LNCaP clone FGC (cell line): ENCODE data around the gene GAB4.
"Not testable (repeated sequence)": the region's sequence is repeated elsewhere in the genome, so short reads cannot be mapped to it uniquely, and the experiment has no call there.

Source experiments
- DNase-seq: peaks from one replicate; pipeline ENCODE4 v3.0.0-alpha.2; 2011; ENCODE audit warnings: low read depth
- H3K4me3 ChIP-seq: 2 replicates; pipeline ENCODE4 v1.5.1; 2011; ENCODE audit warnings: mild to moderate bottlenecking, low read depth, low read length, control low read depth
- CTCF ChIP-seq: IDR thresholded peaks from 2 replicates; pipeline ENCODE4 v1.5.1; 2012; ENCODE audit warnings: mild to moderate bottlenecking; ENCODE audit not compliant: control insufficient read depth, insufficient read depth; ENCODE audit errors: extremely low read depth

The GAB4 gene

DNA sequence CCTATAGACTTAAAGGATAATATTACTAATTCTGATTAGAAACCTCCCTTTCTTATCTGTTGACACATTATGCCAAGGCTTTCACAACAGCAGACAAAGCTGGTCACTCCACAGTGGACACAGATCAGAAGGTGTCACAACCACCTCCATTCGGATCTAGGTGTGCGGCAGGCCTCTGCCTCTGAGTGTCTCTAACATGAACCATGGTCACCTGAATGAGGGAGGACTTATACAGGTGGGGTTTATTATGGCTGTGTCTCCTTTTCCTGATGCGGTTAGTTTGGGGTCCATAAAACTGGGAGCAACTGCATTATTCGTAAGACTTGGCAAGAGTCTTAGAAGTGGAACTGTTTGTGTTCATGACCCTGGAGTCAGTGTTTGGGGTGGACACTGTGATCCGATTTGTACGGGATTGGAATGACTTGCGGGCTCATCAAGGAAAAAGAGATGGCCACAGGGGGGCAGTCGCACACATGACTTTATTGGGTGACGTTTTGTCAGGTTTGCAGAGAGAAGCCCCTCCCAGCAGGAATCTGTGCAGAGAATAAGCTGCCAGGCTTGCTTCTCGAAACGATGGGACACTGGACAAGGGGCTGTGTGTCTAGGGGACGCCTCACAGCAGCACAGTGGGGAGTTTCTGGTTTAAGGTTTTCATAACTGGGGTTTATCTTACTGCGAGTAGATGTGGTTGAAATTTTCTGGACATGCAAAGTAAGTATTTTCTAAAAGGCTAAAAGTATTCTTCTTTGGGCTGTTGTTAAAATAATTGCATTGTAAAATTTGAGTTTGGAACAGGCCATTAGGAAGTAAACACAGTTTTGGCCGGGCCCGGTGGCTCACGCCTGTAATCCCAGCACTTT lies 90.6 kb downstream of the GAB4 start:
- H3K4me3 ChIP-seq = no peak overlapping the region
- peak; percentile 35 for DNase-seq
- peak; percentile 72 for TF ChIP-seq CTCF

- no peak for TF ChIP-seq CTCF
- no peak for DNase-seq
- no peak overlapping the region for H3K4me3 ChIP-seq
Measured at GRCh38 chr22:16915701-16916100, 92.3 kb downstream of the GAB4 start.

DNA sequence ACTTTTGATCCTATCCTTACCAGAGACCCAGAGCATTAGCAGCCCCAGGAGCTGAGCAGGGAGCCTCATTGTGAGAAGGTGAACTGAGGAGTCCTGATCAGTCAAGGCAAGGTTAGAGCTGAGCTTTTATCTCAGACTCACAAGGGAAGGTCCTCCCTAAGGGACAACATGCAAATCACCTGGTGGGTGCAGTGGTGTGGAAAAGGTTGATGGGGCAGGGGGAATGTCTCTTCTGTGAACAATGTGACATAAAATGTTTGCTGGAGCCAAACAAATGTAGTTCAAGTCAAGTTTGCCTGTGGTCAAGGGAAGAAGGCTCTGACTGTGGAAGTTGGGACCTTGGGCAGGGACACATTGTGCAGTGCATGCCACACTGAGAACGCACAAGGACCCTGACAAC lies 93.1 kb downstream of the GAB4 start:
- H3K4me3 ChIP-seq, DNase-seq: not testable (repeated sequence)

- DNase-seq = no peak
- H3K4me3 ChIP-seq = no peak overlapping the region
- TF ChIP-seq CTCF = no peak
Measured at GRCh38 chr22:16914006-16914405, 94.0 kb downstream of the GAB4 start.

GRCh38 chr22:16912281-16912680 lies 95.7 kb downstream of the GAB4 start:
- no peak for TF ChIP-seq CTCF
- no peak overlapping the region for H3K4me3 ChIP-seq
- DNase-seq = no peak
